ENCODE measurements around the gene HDAC10. TPM values are rescaled to one million over a fixed set of nuclear protein-coding genes. Genes with fewer than 3 reads are reported as not detected.

The HDAC10 gene
- total RNA-seq, 1 experiment from 2014 or later, result 45.0 TPM

GRCh38 chr22:50280022-50280707, 29.1 kb upstream of the HDAC10 start:
- H3K27ac Mint-ChIP-seq, result no peak overlapping the region; a peak in 1 of 7 replicates
- H2BK20ac ChIP-seq (ENCODE audit: low read depth, low read length, poor library complexity, severe bottlenecking), result no peak overlapping the region
- H3K18ac ChIP-seq (ENCODE audit: insufficient read length, low read depth, low read length), result no peak overlapping the region

More at GRCh38 chr22:50280022-50280707, 29.1 kb upstream of the HDAC10 start:
- no peak overlapping the region for H2BK15ac ChIP-seq (ENCODE audit: low read depth, low read length)
- H3K9me3 Mint-ChIP-seq, result peaks cover 8 to 13% of the 10 kb centered on the region in 2 experiments
- no peaks in the 10 kb centered on the region for H3K27me3 ChIP-seq (ENCODE audit: insufficient read depth, low read length)
- H3K14ac ChIP-seq (ENCODE audit: insufficient read depth, low read length), result no peak overlapping the region
- H3K4me3 Mint-ChIP-seq, result no peak overlapping the region
- no peak overlapping the region for H3K27ac ChIP-seq (ENCODE audit: insufficient read length, low read depth, low read length)
- no peak overlapping the region for H2AK5ac ChIP-seq (ENCODE audit: insufficient read length, low read length)
- H4K20me1 ChIP-seq (ENCODE audit: control insufficient read depth, insufficient read depth, insufficient read length), result no peaks in the 10 kb centered on the region
- no peak overlapping the region for H2BK12ac ChIP-seq (ENCODE audit: insufficient read length, low read depth, low read length)
- no peak overlapping the region for H3K23ac ChIP-seq (ENCODE audit: insufficient read length, low read depth, low read length)
- no peak overlapping the region for H3K56ac ChIP-seq (ENCODE audit: insufficient read length, low read depth, low read length)
- no peak overlapping the region for H2AFZ ChIP-seq (ENCODE audit: low read length)
- H3K4me1 Mint-ChIP-seq, result no peaks in the 10 kb centered on the region
- H3K23me2 ChIP-seq (ENCODE audit: insufficient read length, low read depth, low read length, poor library complexity, severe bottlenecking), result peaks cover 3% of the 10 kb centered on the region
- no peaks in the 10 kb centered on the region for H3K27me3 Mint-ChIP-seq (ENCODE audit: low read depth)
- no peak overlapping the region for H2BK120ac ChIP-seq (ENCODE audit: low read depth, low read length, poor library complexity, severe bottlenecking)
- H4K5ac ChIP-seq (ENCODE audit: insufficient read length, low read depth, low read length), result no peak overlapping the region
- no peak overlapping the region for H3T11ph ChIP-seq (ENCODE audit: low read length)
- H3K79me1 ChIP-seq (ENCODE audit: insufficient read depth, low read depth, low read length, poor library complexity, severe bottlenecking), result no peaks in the 10 kb centered on the region
- no CpG with 5 or more reads among the region's 38 CpGs for WGBS (ENCODE audit: extremely low coverage, insufficient read length, low lambda C conversion rate)
- no peak overlapping the region for H2BK5ac ChIP-seq (ENCODE audit: insufficient read length, low read length)
- no peaks in the 10 kb centered on the region for H3K9me3 ChIP-seq (ENCODE audit: control insufficient read depth, low read depth, low read length)
- no peaks in the 10 kb centered on the region for H3K79me2 ChIP-seq (ENCODE audit: insufficient read depth, low read length)
- H3K9ac ChIP-seq (ENCODE audit: extremely low read depth, insufficient read length, low read length), result no peak overlapping the region
- TF ChIP-seq CTCF (conservative IDR thresholded peaks at IDR 0.05), result no peak
- no peak overlapping the region for H4K91ac ChIP-seq (ENCODE audit: insufficient read length, low read depth, low read length)
- H3K4me1 ChIP-seq (ENCODE audit: insufficient read depth, low read length), result no peaks in the 10 kb centered on the region
- H4K8ac ChIP-seq (replicated peaks; ENCODE audit: insufficient read length, low read depth, low read length), result no peak overlapping the region
- peaks cover 41 to 67% (median 65%) of the 10 kb centered on the region in 3 experiments for H3K36me3 Mint-ChIP-seq (ENCODE audit: insufficient read depth in 1 of 3, low read depth in 3 of 3)
- no peak overlapping the region for H3K4ac ChIP-seq (ENCODE audit: low read depth, low read length)
- DNase-seq, result no peak
- no peak overlapping the region for H3K4me2 ChIP-seq (ENCODE audit: insufficient read depth, insufficient read length, low read length)

All from H9 (cell line).